NCI-H1436 treated with DMSO at 0.1 percent for 48 hours (cell line): Measurements from ENCODE around the gene MFAP5.

ENCODE experiments used
- DNase-seq: peaks from one replicate; lab custom pipeline; 2025; lab: John Stamatoyannopoulos, UW

Gene MFAP5, protein sequence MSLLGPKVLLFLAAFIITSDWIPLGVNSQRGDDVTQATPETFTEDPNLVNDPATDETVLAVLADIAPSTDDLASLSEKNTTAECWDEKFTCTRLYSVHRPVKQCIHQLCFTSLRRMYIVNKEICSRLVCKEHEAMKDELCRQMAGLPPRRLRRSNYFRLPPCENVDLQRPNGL

DNA sequence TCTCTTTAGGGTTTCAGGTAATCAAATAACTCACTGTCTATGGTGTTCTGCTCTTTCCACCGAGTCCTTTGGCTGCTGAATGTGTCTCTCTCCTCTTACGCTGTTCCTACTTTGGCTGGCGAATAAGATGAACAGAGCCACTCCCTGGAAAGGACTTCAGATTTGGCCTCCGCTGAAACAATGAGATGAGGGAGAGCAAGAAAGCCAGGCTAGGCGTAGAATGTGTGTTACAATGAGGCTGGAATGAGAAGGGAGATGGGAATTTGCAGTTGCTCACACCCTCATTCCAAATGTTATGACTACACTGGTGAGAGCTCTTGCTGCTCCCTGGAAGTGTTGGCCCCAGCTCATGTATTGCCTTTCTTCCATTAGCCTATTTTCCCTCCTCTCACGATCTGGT, at the start of gene MFAP5:
TSS of gene MFAP5 (minus strand) at position 234 of the 400 bp plus-strand sequence. CDS start 722 bp downstream, outside the sequence.
- no peak for DNase-seq

- no peak for DNase-seq
Measured at GRCh38 chr12:8709124-8709830, 46.7 kb upstream of the MFAP5 start.

GRCh38 chr12:8702159-8702558, 39.5 kb upstream of the MFAP5 start:
- DNase-seq: no peak

DNA sequence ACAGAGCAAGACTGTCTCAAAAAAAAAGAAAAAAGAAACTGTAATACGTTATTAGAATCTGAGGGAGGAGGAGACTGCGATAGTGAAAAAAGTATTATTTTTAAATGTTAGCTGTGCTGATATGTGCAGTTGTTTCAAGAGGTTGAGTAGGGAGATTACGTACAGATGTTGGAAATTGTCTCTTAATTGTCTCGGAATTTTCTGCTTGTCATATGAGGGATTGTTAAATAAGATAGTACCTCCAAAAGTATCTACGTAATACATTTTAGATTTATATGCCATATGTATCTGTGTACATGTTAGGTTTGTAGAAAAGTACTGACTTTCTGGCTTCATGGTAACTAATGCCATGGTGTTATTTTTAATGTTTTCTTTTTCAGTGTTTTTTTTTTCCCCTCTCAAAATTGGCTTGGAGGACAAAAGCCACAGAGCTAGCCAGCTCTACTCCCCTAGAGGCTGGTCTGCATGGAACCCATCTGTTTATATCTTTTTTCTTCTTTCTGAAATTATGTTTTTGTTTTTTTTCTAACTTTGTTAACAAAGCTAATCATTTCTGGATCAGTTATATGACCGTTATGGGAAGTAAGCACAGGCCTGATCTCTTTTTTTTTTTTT, 38.5 kb upstream of the MFAP5 start:
- no peak for DNase-seq

DNA sequence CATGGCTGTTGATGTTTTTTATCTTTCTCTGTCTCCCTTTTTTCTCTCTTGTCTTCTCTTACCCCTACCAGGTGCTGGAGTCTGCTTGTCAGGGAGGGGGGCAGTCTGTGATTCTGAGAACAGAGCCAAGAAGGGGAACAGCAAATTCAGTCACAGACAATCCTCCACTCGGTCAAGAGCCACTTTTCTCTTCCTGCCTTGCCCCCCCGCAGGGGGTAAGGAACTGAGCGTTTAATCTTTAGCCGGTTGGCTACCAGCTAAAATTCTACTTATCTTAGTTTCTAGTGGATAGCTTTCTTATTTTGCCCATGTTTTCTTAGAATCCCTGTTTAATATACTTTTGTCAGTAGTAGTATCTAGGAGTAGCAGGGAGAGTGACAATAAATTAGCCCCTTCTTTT, 37.1 kb upstream of the MFAP5 start:
- DNase-seq: no peak

- no peak for DNase-seq
Measured at GRCh38 chr12:8698879-8699278, 36.3 kb upstream of the MFAP5 start.

DNA sequence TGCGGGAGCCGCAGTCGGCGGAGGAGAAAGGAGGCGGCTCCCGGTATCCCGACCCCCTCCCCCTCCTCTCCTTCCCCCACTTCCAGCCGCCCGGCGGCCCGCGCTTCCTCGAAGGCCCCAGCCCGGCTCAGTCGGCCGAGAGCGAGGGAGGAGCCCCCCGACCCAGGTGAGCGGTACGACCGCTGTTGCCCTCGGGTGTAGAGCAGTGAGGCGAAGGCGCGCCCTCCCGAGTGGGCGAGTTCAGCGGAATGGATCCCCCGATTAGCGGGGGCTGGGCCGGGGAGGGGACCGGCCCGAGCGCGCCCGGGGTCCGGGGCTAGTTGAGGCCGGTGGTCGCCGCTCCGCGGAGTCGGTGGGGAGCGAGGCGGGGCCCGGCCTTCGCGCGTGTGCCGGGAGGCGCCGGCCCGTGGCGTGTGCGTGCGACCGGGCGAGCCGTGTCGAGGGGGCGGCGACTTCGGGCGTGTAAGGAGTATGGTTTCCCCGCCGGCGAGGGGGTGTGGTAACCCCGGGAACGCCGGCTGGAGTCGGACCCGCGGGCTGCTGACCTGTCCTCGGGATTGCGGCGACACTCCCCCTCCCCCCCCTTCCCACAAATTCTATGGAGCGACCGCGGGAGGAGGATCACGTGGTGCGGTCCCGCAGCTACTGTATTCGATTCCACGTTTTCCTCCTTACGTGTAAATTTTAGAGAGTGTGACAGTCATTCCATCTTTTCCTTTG, 35.7 kb upstream of the MFAP5 start:
- DNase-seq: no peak

DNA sequence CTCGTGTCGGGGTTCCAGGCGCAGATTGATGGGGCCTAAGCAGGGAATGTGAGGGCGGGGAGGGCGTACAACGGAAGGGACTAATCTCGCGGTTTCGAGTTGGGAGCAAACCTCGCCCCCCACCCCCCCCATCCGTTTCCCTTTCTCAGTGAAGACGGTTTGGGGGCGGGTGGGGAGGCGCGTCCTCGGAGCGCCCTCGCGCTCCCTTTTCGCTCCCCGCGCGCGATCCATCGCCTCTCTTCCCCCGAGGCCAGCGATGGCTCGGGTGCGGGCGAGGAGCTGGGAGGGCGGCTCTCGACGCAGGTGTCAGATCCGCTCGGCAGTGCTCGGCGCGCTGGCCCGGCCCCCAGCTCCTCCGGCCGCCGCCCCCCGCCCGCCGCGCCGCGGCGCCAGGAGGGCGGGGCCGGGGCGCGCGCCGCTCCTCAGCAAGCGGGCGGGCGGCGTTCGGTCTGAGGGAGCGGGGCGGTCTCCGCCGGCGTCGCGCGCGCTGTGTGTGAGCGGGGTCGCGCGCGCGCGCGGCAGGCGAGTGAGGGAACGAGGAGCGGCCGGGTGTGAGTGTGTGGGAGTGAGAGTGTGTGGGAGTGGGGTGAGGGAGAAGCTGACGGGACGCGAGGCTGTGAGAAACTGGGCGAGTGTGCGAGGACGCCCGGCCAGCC, 35.0 kb upstream of the MFAP5 start, which contains the start of gene RIMKLB:
TSS of gene RIMKLB (plus strand) at position 516 of the 656 bp plus-strand sequence. CDS start 15,876 bp downstream, outside the sequence.
- no peak for DNase-seq

- DNase-seq: no peak
Measured at GRCh38 chr12:8697120-8697475, 34.5 kb upstream of the MFAP5 start.

DNA sequence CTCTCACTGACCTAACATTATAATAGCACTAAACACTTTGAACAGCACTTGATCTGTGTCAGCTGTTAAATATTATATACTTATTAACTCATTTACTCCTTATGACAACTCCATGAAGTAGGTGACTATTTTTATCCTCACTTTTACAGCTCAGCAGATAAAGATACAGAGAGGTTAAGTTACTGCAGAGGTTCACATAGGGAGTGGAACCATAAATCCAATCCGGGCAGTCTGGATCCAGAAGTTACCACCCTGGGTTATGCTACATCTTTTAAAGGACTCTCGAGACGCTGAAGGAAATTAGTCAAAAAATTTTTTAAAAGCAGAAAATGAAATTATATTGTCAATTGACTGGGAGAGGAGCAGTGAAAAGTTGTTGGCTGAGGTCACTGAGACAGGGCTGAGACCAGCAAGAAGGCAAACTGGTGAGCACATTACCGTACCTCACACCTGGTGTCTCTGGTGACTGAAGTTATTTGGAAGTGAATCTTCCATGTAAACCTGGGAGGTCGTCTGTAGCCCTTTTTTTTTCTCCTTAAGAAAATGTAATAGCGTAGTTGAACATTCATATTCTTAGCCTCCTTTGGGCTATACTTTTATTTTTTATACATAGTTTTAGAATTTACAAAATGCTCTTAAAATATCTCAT, 33.9 kb upstream of the MFAP5 start:
- no peak for DNase-seq

GRCh38 chr12:8695116-8695515, 32.5 kb upstream of the MFAP5 start:
- no peak for DNase-seq

GRCh38 chr12:8692573-8692972, 29.9 kb upstream of the MFAP5 start:
- DNase-seq: peak; percentile 47

DNA sequence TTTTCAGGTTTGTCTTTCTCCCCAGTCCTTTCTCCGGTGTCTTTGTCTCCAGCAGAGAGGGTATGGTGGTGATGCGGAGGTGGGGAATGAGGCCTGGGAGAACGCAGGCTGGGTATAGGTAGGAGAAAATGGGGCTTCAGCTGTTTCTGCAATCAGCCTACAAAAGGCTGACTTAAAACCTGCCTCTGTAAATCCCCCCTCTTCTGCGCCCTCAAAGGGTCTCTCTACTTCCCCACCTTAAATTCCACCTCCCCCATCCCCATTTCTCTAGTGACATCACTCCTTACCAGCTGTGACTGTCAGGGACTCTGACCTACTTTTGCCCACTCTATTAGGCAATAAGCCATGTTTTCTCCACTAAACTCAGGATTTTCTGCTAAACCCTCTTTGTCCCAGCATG, 27.1 kb upstream of the MFAP5 start:
- no peak for DNase-seq

- peak; percentile 22 for DNase-seq
Measured at GRCh38 chr12:8687846-8688601, 25.4 kb upstream of the MFAP5 start.

DNA sequence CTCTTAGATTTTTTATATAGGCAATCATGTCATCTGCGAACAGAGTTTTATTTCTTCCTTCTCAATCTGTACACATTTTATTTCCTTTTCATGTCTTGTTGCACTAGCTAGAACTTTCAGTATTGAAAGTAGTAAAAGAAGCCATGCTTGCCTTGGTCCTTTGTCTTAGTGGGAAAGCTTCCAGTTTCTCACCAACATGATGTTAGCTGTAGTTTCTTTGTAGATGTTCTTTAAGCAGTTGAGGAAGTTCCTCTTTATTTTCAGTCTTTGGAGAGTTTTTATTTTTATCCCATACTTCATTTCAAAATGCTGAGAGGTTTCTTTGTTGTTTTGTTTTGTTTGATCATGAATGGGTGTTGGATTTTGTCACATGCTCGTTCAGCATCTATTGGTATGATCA, 22.4 kb upstream of the MFAP5 start:
- no peak for DNase-seq

GRCh38 chr12:8681129-8681884, 18.7 kb upstream of the MFAP5 start:
- DNase-seq: no peak

DNA sequence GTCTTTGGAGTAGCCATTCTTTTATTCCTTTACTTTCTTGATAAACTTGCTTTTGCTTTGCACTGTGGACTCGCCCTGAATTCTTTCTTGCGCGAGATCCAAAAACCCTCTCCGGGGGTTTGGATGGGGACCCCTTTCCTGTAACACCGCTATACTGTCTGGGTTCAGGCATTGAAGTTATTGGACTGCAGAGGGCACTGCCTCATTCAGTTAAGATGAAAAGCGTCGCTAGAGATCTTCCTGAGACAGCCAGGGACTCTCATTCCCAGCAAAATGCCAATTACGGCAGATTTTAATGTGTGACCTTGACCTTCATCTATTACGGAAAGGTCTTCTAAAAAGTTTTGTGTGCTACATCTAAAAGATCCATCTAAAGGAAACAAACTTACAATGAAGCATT, 17.9 kb upstream of the MFAP5 start:
- no peak for DNase-seq

GRCh38 chr12:8678661-8679111, 16.1 kb upstream of the MFAP5 start:
- no peak for DNase-seq

DNA sequence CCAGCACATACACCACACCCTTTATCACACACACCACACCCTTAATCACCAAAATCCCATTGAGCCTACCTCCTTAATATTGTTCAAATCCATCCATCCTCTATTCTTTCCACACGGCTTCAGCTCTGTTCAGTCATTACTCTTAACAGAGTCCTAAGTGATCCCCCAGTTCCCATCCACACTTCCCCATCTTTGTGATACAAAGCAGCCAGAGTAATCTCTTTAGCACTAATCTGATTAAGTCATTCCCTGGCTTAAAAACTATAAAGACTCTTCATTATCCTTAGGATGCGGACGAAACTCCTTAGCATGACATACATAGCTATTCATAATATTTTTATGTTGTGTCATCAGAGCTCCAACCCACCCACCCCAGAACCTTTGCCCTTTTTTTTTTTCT, 14.7 kb upstream of the MFAP5 start:
- DNase-seq: no peak

GRCh38 chr12:8676651-8677050, 14.0 kb upstream of the MFAP5 start:
- DNase-seq: no peak
